Spleen (tissue), 11 donors: ENCODE results near the gene MRPL36. TPM values are rescaled to one million over a fixed set of nuclear protein-coding genes. Genes with fewer than 3 reads are reported as not detected.
A peak's percentile ranks its signal among the peaks of the same experiment; 100 is the strongest.
"Not testable (repeated sequence)": the region's sequence is repeated elsewhere in the genome, so short reads cannot be mapped to it uniquely, and the experiment has no call there.

Experiments
- DNase-seq: peaks from one replicate; pipeline ENCODE4 v3.0.0-alpha.2; 2020
- H3K27ac ChIP-seq, 8 donors: fragments of 200-600 bp; sonication (generic) in 7 of 8; 1 replicate in 4 of 8; 2 replicates in 4 of 8; pipeline versions ENCODE4 v1.5.0 to v1.8.0; 2016 to 2021; ENCODE audit warnings: inconsistent platforms in 4 of 8, mild to moderate bottlenecking in 4 of 8, moderate library complexity in 1 of 8
- H3K27me3 ChIP-seq, 7 donors: fragments of 200-600 bp; sonication (generic) in 6 of 7; replicated peaks in 1 of 7; 1 replicate in 4 of 7; 2 replicates in 3 of 7; pipeline versions ENCODE4 v1.5.0 to v1.8.0; 2016 to 2021; ENCODE audit warnings: inconsistent platforms in 3 of 7, mild to moderate bottlenecking in 1 of 7
- H3K36me3 ChIP-seq, 6 donors: fragments of 200-600 bp; sonication (generic) in 5 of 6; 1 replicate in 4 of 6; 2 replicates in 2 of 6; pipeline versions ENCODE4 v1.5.0 to v1.8.0; 2016 to 2021; ENCODE audit warnings: inconsistent platforms in 2 of 6
- H3K4me1 ChIP-seq, 6 donors: fragments of 200-600 bp; sonication (generic) in 5 of 6; 1 replicate in 3 of 6; 2 replicates in 3 of 6; pipeline versions ENCODE4 v1.5.0 to v1.8.0; 2016 to 2021; ENCODE audit warnings: inconsistent platforms in 3 of 6
- H3K4me3 ChIP-seq, 8 donors: fragments of 200-600 bp; sonication (generic) in 7 of 8; 1 replicate in 4 of 8; 2 replicates in 4 of 8; pipeline versions ENCODE4 v1.5.0 to v1.8.0; 2016 to 2021; ENCODE audit warnings: inconsistent platforms in 4 of 8, mild to moderate bottlenecking in 4 of 8, moderate library complexity in 2 of 8
- H3K9me3 ChIP-seq, 8 donors: fragments of 200-600 bp; sonication (generic) in 7 of 8; 1 replicate in 4 of 8; 2 replicates in 4 of 8; pipeline versions ENCODE4 v1.5.0 to v1.8.0; 2016 to 2021; ENCODE audit warnings: inconsistent platforms in 4 of 8
- POLR2A ChIP-seq, 3 donors: fragments of 450-650 bp; IDR thresholded peaks; one replicate each; pipeline ENCODE4 v1.5.1; 2017; ENCODE audit warnings: antibody characterized with exemption in 3 of 3, mild to moderate bottlenecking in 1 of 3
- POLR2AphosphoS5 ChIP-seq, 3 donors: sonication (generic); formaldehyde crosslinking; IDR thresholded peaks; one replicate each; pipeline ENCODE4 v1.5.1; 2017; ENCODE audit warnings: antibody characterized with exemption in 3 of 3
- WGBS, 5 donors: extraction: QIAGEN DNeasy Blood & Tissue Kit in 3 of 5; methylation state at CpG; one replicate each; pipeline versions ENCODE4 v1.1.5 to v1.1.7; 2013 to 2018; 5-methylcytosine and 5-hydroxymethylcytosine counted together
- intact Hi-C: fragments of 100-400 bp; cut with DNase I; formaldehyde crosslinking; loops from one replicate; pipeline ENCODE4 v1.15.0; 2023; ENCODE audit warnings: low total_unique reads
- polyA plus RNA-seq, 3 donors: library from polyadenylated mRNA; stranded (reverse); fragments of 200-250 nt; gene quantifications; one replicate each; pipeline ENCODE4 v1.2.1, GENCODE V29; 2013
- total RNA-seq, 7 donors: library from RNA; depleted of rRNA in 3 of 7; stranded (reverse); fragments of >200 nt in 3 of 7; fragmentation: NEBNext Ultra II Directional in 4 of 7; extraction: Animal tissue kit (Norgen Biotek cat#: 25700) in 4 of 7; gene quantifications; one replicate each; pipeline versions ENCODE4 v1.1.0 to v1.2.1, GENCODE V29; 2016 to 2021
- TF ChIP-seq, protein P1 (sequence below), 11 experiments: fragments of 200-600 bp in 7 of 11; fragments of 450-650 bp in 4 of 11; sonication (generic) in 4 of 11; IDR thresholded peaks in 8 of 11; conservative IDR thresholded peaks in 3 of 11; 1 replicate in 7 of 11; 2 replicates in 4 of 11; pipeline versions ENCODE4 v1.4.0 to v1.8.0; 2016 to 2021; ENCODE audit warnings: antibody characterized with exemption in 11 of 11, inconsistent platforms in 4 of 11, mild to moderate bottlenecking in 1 of 11
- donor health status: healthy with polysubstance abuse.
- donor health status: DM: no; HTN: no; CAD: no; lungs with moderate emphysema.
- donor health status: DM: no; HTN: no; CAD: no.
- donor health status: Bipolar disorder and iron deficiency.
- donor health status: healthy.
- donor health status: DM: no; HTN: no; CAD: no.
- donor health status: DM: yes; HTN: yes; CAD: no.

The MRPL36 gene
- total and polyA plus RNA-seq, 10 donors = 20.3 to 77.3 (median 35.9) TPM

DNA sequence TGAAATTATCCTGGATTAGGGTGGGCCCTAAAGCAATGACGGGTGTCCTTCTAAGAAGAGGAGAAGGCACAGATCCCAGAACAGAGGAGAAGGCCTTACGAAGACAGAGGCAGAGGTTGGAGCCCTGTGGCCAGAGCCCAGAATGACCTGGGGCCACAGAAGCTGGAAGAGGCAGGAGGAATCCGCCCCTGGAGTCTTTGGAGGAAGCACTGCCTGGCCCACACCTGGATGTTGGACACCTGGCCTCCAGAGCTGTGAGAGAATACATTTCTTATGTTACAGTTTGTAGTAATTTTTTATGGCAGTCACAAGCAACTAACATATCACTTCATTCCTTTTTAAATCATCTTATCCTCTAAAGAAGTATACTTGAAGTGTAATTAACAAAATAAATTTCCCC, 8.5 kb downstream of the MRPL36 start:
- DNase-seq = peak; percentile 55

DNA sequence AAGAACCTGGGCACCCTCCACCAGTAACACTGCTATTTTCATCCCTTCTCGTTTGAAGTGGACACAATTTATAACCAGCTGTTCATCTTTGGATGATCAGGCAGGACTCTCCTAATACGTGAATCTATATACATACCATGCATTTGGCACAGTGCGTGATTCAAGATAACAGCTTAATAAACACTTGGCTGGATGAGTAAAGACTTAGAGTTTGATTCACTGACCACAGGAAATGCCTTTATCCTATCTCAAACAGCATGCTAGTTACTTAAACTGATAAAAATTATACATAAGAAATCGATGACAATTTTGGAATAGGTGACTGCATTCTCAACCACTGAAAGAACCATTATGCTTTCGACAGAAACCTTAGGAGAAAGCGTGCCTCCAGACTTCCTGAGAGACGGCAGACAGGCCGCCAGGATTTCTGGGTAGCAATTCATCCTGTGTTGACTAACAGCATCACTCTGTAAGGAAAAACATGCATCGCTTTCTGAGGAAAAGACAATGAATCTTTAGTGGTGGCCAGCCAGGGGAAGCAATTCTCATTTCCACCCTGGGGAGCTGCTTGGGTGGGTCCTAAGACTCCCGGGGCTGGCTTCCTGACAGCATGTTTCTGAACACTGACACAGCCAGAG, 9.7 kb downstream of the MRPL36 start:
- intact Hi-C loops = no loop called here
- H3K27me3 ChIP-seq = peaks cover 0 to 12% (median 0%) of the 10 kb centered on the region in 7 donors
- WGBS, 5 donors = 37 to 58% (median 47%) methylated on average over 10 of the region's 10 CpGs
- H3K4me3 ChIP-seq = no peak overlapping the region
- H3K36me3 ChIP-seq = no peaks in the 10 kb centered on the region
- H3K27ac ChIP-seq = no peak overlapping the region
- peaks cover 0 to 44% (median 7%) of the 10 kb centered on the region in 6 donors for H3K4me1 ChIP-seq
- TF ChIP-seq, protein P1, sequence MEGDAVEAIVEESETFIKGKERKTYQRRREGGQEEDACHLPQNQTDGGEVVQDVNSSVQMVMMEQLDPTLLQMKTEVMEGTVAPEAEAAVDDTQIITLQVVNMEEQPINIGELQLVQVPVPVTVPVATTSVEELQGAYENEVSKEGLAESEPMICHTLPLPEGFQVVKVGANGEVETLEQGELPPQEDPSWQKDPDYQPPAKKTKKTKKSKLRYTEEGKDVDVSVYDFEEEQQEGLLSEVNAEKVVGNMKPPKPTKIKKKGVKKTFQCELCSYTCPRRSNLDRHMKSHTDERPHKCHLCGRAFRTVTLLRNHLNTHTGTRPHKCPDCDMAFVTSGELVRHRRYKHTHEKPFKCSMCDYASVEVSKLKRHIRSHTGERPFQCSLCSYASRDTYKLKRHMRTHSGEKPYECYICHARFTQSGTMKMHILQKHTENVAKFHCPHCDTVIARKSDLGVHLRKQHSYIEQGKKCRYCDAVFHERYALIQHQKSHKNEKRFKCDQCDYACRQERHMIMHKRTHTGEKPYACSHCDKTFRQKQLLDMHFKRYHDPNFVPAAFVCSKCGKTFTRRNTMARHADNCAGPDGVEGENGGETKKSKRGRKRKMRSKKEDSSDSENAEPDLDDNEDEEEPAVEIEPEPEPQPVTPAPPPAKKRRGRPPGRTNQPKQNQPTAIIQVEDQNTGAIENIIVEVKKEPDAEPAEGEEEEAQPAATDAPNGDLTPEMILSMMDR (IDR thresholded peaks at IDR 0.05 in 8 of 11, conservative IDR thresholded peaks at IDR 0.05 in 3 of 11) = no peak
- no peak for TF ChIP-seq POLR2AphosphoS5 (IDR thresholded peaks at IDR 0.05)
- TF ChIP-seq POLR2A (IDR thresholded peaks at IDR 0.05) = no peak
- no peaks in the 10 kb centered on the region for H3K9me3 ChIP-seq
- DNase-seq = no peak

More for the DNA sequence above, 8.5 kb downstream of the MRPL36 start:
- no peak overlapping the region for H3K4me3 ChIP-seq
- no peaks in the 10 kb centered on the region for H3K9me3 ChIP-seq
- peaks cover 0 to 5% (median 2%) of the 10 kb centered on the region in 6 donors for H3K36me3 ChIP-seq
- peak overlapping the region in 2 of 8 donors; percentile 71 to 81 for H3K27ac ChIP-seq
- TF ChIP-seq POLR2AphosphoS5 (IDR thresholded peaks at IDR 0.05) (no peak), POLR2A (IDR thresholded peaks at IDR 0.05) (no peak)
- TF ChIP-seq, protein P1 (IDR thresholded peaks at IDR 0.05 in 8 of 11, conservative IDR thresholded peaks at IDR 0.05 in 3 of 11) = no peak
- 77 to 91% (median 88%) methylated on average over 3 of the region's 3 CpGs for WGBS, 5 donors
- H3K4me1 ChIP-seq = peaks cover 0 to 42% (median 7%) of the 10 kb centered on the region in 6 donors
- intact Hi-C loops = no loop called here
- H3K27me3 ChIP-seq = peaks cover 0 to 9% (median 0%) of the 10 kb centered on the region in 7 donors

DNA sequence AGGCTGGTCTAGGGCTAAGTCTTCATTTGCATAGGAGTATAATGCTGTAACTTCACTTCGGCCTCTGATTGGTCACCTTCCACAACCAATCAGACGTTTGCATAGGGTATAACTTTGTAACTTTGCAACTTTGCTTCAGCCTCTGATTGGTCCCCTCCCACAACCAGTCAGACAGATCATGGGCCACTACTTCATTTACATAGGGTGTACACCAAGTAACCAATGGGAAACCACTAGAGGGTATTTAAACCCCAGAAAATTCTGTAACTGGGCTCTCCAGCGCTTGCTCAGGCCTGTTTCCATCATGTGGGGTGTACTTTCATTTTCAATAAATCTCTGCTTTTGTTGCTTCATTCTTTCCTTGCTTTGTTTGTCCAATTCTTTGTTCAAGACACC, 10.2 kb downstream of the MRPL36 start:
- H3K27ac ChIP-seq, H3K9me3 ChIP-seq, intact Hi-C loops, H3K4me3 ChIP-seq, H3K36me3 ChIP-seq, DNase-seq: not testable (repeated sequence)
- Histone ChIP-seq H3K27me3 (peaks cover 0 to 17% (median 0%) of the 10 kb centered on the region in 7 donors), H3K4me1 (peaks cover 0 to 46% (median 7%) of the 10 kb centered on the region in 6 donors)
- 81 to 92% (median 89%) methylated on average over 3 of the region's 3 CpGs for WGBS, 5 donors

DNA sequence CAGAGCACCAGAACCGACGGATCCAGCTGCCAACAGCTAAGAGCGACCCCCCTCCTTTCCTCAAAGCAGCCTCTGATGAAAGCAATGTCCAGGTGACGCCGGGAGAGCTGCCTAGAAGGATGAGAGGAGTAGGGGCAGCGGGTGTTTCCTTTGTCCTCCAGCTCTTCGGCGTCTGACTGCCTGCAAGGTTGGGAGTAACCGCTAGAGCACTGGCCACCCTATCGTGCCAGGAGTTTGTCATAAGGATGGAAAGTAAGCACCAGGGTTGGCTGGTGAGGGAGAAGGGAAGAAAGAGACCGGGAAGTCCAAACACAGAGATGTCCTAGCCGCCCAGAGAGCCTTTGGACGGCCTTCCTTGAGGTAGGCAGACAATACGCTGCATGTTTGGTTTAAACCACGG, 10.8 kb downstream of the MRPL36 start:
- Histone ChIP-seq H3K4me3 (no peak overlapping the region), H3K27ac (no peak overlapping the region), H3K9me3 (no peaks in the 10 kb centered on the region), H3K36me3 (no peaks in the 10 kb centered on the region), H3K4me1 (peaks cover 0 to 46% (median 7%) of the 10 kb centered on the region in 6 donors), H3K27me3 (peaks cover 0 to 23% (median 0%) of the 10 kb centered on the region in 7 donors)
- DNase-seq = no peak
- WGBS, 5 donors = 85 to 89% (median 88%) methylated on average over 15 of the region's 15 CpGs
- intact Hi-C loops = no loop called here
- TF ChIP-seq, protein P1 (IDR thresholded peaks at IDR 0.05 in 8 of 11, conservative IDR thresholded peaks at IDR 0.05 in 3 of 11) = no peak
- TF ChIP-seq POLR2AphosphoS5 (IDR thresholded peaks at IDR 0.05) (no peak), POLR2A (IDR thresholded peaks at IDR 0.05) (no peak)
